GM12878 (cell line): ENCODE measurements around the gene SRC. TPM values are rescaled to one million over a fixed set of nuclear protein-coding genes. Genes with fewer than 3 reads are reported as not detected.
A peak's percentile ranks its signal among the peaks of the same experiment; 100 is the strongest.

Experiments
- CHD1 ChIP-seq: IDR thresholded peaks from 2 replicates; pipeline ENCODE4 v1.6.1; 2012; ENCODE audit warnings: low read depth, low read length, improper control_type of control experiment
- CREM ChIP-seq: IDR thresholded peaks from 2 replicates; pipeline ENCODE4 v1.6.1; 2014; ENCODE audit warnings: antibody characterized with exemption, low read depth
- ESRRA ChIP-seq: IDR thresholded peaks from 2 replicates; pipeline ENCODE4 v1.6.1; 2012; ENCODE audit warnings: mild to moderate bottlenecking, low read length, improper control_type of control experiment
- GABPA ChIP-seq: IDR thresholded peaks from 2 replicates; pipeline ENCODE4 v1.6.1; 2014; ENCODE audit warnings: antibody characterized with exemption, low read depth, mild to moderate bottlenecking, inconsistent platforms
- HDGF ChIP-seq: fragments of 450-650 bp; IDR thresholded peaks from 2 replicates; pipeline ENCODE4 v1.6.1; 2016; ENCODE audit warnings: antibody characterized with exemption
- RCOR1 ChIP-seq: conservative IDR thresholded peaks from 2 replicates; pipeline ENCODE4 v1.6.1; 2012; ENCODE audit warnings: low read depth, low read length, improper control_type of control experiment
- SIX5 ChIP-seq: IDR thresholded peaks from 2 replicates; pipeline ENCODE4 v1.6.1; 2011; ENCODE audit warnings: mild to moderate bottlenecking, low read depth, low read length, moderate library complexity; ENCODE audit not compliant: severe bottlenecking
- SUZ12 ChIP-seq: fragments of 200-600 bp; sonication (generic); IDR thresholded peaks from one replicate; pipeline ENCODE4 v1.6.1; 2018; ENCODE audit warnings: antibody characterized with exemption, mild to moderate bottlenecking; ENCODE audit not compliant: unreplicated experiment
- TCF7 ChIP-seq: IDR thresholded peaks from 2 replicates; pipeline ENCODE4 v1.6.1; 2014; ENCODE audit warnings: antibody characterized with exemption, borderline replicate concordance
- ZNF622 ChIP-seq: fragments of 450-650 bp; IDR thresholded peaks from 2 replicates; pipeline ENCODE4 v1.6.1; 2017; ENCODE audit warnings: mild to moderate bottlenecking, inconsistent platforms
- polyA plus RNA-seq, 11 experiments: library from polyadenylated mRNA; depleted of rRNA in 4 of 11; unstranded in 6 of 11; stranded (reverse) in 5 of 11; fragments of >200 nt; fragmentation: Nextera tagmentation in 4 of 11; fragmentation: Illumina TruSeq in 1 of 11; extraction: Ambion mirVana in 4 of 11; extraction: Trizol in 1 of 11; gene quantifications; 1 replicate in 1 of 11; 2 replicates in 10 of 11; pipeline versions ENCODE4 v1.2.1 to v1.2.3, GENCODE V29; 2011 to 2016; ENCODE audit warnings: inconsistent platforms in 2 of 11, missing spikeins in 2 of 11, low read depth in 1 of 11
- total RNA-seq, 4 experiments: library from RNA; depleted of rRNA in 3 of 4; stranded (reverse); fragments of >200 nt in 3 of 4; fragmentation: Illumina TruSeq in 1 of 4; extraction: Trizol in 1 of 4; gene quantifications; 2 replicates each; pipeline versions ENCODE4 v1.2.1 to v1.2.3, GENCODE V29; 2013 to 2021
- TF ChIP-seq, protein P1 (sequence below): fragments of 450-650 bp; IDR thresholded peaks from 2 replicates; pipeline ENCODE4 v1.6.1; 2017; ENCODE audit warnings: mild to moderate bottlenecking, moderate library complexity
- TF ChIP-seq, protein P2 (sequence below): fragments of 450-650 bp; formaldehyde crosslinking; IDR thresholded peaks from 2 replicates; pipeline ENCODE4 v1.4.0; 2020; ENCODE audit warnings: mild to moderate bottlenecking, moderate library complexity
- TF ChIP-seq, protein P3 (sequence below): fragments of 450-650 bp; conservative IDR thresholded peaks from 2 replicates; pipeline ENCODE4 v1.6.1; 2017; ENCODE audit warnings: mild to moderate bottlenecking, moderate library complexity

SRC gene
- total and polyA plus RNA-seq, 10 of the 15 experiments (the other 5 are each of a cell fraction or from before 2014, with no cell fraction given), result 0.60 to 71.3 (median 27.2) TPM

DNA sequence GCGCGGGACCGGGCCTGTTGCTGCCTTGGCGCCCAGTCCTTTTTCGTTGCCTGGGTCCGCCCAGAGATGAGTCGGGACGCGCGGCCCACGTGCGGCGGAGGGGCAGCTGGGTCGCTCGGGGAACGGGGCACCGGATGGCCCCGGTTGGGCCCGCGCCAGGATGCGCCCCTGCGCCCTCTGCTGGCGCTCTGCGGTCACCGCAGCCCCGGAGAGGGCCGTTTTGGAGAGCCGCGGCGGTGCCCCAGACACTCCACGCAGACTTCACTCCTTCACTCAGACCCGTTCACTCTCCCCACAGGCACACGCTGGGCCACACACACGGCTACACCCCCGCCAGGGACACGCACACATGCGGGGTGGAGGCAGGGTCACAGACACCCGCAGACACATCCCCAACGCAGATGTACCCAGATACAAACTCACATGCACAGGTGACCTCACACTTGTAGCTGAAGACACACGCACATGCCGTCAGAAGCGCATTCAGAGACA, 38.8 kb downstream of the SRC start (continued):
- TF ChIP-seq, protein P1, sequence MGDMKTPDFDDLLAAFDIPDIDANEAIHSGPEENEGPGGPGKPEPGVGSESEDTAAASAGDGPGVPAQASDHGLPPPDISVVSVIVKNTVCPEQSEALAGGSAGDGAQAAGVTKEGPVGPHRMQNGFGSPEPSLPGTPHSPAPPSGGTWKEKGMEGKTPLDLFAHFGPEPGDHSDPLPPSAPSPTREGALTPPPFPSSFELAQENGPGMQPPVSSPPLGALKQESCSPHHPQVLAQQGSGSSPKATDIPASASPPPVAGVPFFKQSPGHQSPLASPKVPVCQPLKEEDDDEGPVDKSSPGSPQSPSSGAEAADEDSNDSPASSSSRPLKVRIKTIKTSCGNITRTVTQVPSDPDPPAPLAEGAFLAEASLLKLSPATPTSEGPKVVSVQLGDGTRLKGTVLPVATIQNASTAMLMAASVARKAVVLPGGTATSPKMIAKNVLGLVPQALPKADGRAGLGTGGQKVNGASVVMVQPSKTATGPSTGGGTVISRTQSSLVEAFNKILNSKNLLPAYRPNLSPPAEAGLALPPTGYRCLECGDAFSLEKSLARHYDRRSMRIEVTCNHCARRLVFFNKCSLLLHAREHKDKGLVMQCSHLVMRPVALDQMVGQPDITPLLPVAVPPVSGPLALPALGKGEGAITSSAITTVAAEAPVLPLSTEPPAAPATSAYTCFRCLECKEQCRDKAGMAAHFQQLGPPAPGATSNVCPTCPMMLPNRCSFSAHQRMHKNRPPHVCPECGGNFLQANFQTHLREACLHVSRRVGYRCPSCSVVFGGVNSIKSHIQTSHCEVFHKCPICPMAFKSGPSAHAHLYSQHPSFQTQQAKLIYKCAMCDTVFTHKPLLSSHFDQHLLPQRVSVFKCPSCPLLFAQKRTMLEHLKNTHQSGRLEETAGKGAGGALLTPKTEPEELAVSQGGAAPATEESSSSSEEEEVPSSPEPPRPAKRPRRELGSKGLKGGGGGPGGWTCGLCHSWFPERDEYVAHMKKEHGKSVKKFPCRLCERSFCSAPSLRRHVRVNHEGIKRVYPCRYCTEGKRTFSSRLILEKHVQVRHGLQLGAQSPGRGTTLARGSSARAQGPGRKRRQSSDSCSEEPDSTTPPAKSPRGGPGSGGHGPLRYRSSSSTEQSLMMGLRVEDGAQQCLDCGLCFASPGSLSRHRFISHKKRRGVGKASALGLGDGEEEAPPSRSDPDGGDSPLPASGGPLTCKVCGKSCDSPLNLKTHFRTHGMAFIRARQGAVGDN, result peak; percentile 71
- TF ChIP-seq ESRRA (no peak), HDGF (peak; percentile 99), GABPA (no peak), TCF7 (no peak), ZNF622 (no peak), SIX5 (no peak), RCOR1 (no peak), SUZ12 (no peak), CHD1 (no peak), CREM (no peak)
- TF ChIP-seq, protein P2, sequence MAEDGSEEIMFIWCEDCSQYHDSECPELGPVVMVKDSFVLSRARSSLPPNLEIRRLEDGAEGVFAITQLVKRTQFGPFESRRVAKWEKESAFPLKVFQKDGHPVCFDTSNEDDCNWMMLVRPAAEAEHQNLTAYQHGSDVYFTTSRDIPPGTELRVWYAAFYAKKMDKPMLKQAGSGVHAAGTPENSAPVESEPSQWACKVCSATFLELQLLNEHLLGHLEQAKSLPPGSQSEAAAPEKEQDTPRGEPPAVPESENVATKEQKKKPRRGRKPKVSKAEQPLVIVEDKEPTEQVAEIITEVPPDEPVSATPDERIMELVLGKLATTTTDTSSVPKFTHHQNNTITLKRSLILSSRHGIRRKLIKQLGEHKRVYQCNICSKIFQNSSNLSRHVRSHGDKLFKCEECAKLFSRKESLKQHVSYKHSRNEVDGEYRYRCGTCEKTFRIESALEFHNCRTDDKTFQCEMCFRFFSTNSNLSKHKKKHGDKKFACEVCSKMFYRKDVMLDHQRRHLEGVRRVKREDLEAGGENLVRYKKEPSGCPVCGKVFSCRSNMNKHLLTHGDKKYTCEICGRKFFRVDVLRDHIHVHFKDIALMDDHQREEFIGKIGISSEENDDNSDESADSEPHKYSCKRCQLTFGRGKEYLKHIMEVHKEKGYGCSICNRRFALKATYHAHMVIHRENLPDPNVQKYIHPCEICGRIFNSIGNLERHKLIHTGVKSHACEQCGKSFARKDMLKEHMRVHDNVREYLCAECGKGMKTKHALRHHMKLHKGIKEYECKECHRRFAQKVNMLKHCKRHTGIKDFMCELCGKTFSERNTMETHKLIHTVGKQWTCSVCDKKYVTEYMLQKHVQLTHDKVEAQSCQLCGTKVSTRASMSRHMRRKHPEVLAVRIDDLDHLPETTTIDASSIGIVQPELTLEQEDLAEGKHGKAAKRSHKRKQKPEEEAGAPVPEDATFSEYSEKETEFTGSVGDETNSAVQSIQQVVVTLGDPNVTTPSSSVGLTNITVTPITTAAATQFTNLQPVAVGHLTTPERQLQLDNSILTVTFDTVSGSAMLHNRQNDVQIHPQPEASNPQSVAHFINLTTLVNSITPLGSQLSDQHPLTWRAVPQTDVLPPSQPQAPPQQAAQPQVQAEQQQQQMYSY (CRISPR knock-in tag), result no peak
- TF ChIP-seq, protein P3, sequence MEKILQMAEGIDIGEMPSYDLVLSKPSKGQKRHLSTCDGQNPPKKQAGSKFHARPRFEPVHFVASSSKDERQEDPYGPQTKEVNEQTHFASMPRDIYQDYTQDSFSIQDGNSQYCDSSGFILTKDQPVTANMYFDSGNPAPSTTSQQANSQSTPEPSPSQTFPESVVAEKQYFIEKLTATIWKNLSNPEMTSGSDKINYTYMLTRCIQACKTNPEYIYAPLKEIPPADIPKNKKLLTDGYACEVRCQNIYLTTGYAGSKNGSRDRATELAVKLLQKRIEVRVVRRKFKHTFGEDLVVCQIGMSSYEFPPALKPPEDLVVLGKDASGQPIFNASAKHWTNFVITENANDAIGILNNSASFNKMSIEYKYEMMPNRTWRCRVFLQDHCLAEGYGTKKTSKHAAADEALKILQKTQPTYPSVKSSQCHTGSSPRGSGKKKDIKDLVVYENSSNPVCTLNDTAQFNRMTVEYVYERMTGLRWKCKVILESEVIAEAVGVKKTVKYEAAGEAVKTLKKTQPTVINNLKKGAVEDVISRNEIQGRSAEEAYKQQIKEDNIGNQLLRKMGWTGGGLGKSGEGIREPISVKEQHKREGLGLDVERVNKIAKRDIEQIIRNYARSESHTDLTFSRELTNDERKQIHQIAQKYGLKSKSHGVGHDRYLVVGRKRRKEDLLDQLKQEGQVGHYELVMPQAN, result 0 out of 2 replicates have a peak, but pooled peaks have one; percentile 17
